ENCODE data around the gene RNF13. TPM values are rescaled to one million over a fixed set of nuclear protein-coding genes. Genes with fewer than 3 reads are reported as not detected.

RNF13 gene
- total RNA-seq, 1 experiment from 2014 or later: 108 TPM

GRCh38 chr3:149765762-149766334 lies 47.2 kb upstream of the RNF13 start:
- CTCF ChIA-PET: interaction anchor here (0.6 to 8.1 kb wide), 14 partner anchors 11 to 418 kb away, joined by 3 to 167 read pairs (median 4); partner anchors contain the start of genes COMMD2 and RNF13
- peak; percentile 49 for TF ChIP-seq CTCF (IDR thresholded peaks at IDR 0.05; ENCODE audit: unreplicated experiment)
- no peaks in the 10 kb centered on the region for H3K36me3 Mint-ChIP-seq (ENCODE audit: insufficient read depth, unreplicated experiment)
- H3K4me1 Mint-ChIP-seq (ENCODE audit: low read depth, unreplicated experiment): no peaks in the 10 kb centered on the region
- H3K27ac Mint-ChIP-seq (ENCODE audit: unreplicated experiment): no peak overlapping the region
- H3K4me3 Mint-ChIP-seq (ENCODE audit: low read depth, unreplicated experiment): no peak overlapping the region
- peak; percentile 28 for DNase-seq
- BruUV-seq (replicated peaks): no TSS peak
- intact Hi-C loops (cut with micrococcal nuclease; ENCODE audit: unreplicated experiment): loop anchor here (1.0 to 10.0 kb wide), 2 partner anchors 42 to 419 kb away; no protein-coding TSS in a partner anchor
- H3K9me3 Mint-ChIP-seq (ENCODE audit: low read depth, unreplicated experiment): no peaks in the 10 kb centered on the region
- H3K27me3 Mint-ChIP-seq (ENCODE audit: unreplicated experiment): no peaks in the 10 kb centered on the region

- Mint-ChIP-seq H3K4me1 (ENCODE audit: low read depth, unreplicated experiment) (no peaks in the 10 kb centered on the region), H3K4me3 (ENCODE audit: low read depth, unreplicated experiment) (no peak overlapping the region), H3K27me3 (ENCODE audit: unreplicated experiment) (no peaks in the 10 kb centered on the region), H3K27ac (ENCODE audit: unreplicated experiment) (no peak overlapping the region), H3K9me3 (ENCODE audit: low read depth, unreplicated experiment) (no peaks in the 10 kb centered on the region), H3K36me3 (ENCODE audit: insufficient read depth, unreplicated experiment) (no peaks in the 10 kb centered on the region)
- DNase-seq: no peak
- CTCF ChIA-PET: interaction anchor here (1.2 to 8.1 kb wide), 3 partner anchors 9 to 112 kb away, joined by 3 to 167 read pairs (median 16); no protein-coding TSS in a partner anchor
- no peak for TF ChIP-seq CTCF (IDR thresholded peaks at IDR 0.05; ENCODE audit: unreplicated experiment)
- BruUV-seq (replicated peaks): no TSS peak
- intact Hi-C loops (cut with micrococcal nuclease; ENCODE audit: unreplicated experiment): loop anchor here (10.0 kb wide), 1 partner anchor 417 kb away; no protein-coding TSS in a partner anchor
Observed at GRCh38 chr3:149767720-149768119, 45.3 kb upstream of the RNF13 start.

DNA sequence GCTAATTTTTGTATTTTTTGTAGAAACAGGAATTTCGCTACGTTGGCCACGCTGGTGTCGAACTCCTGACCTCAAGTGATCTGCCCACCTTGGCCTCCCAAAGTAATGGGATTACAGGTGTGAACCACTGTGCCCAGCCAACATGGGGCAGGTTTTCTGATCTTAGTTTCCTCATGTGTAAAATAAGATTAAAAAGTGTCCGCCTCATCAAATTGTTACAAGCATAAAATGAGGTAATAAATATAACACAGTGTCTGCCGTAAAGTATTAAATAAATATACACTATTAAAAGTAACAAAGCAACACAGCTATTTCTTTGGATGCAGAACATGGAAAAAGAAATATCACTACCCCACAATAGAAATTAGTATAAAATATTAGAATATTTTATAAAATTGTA lies 44.3 kb upstream of the RNF13 start:
- Mint-ChIP-seq H3K9me3 (ENCODE audit: low read depth, unreplicated experiment) (no peaks in the 10 kb centered on the region), H3K4me1 (ENCODE audit: low read depth, unreplicated experiment) (no peaks in the 10 kb centered on the region), H3K36me3 (ENCODE audit: insufficient read depth, unreplicated experiment) (no peaks in the 10 kb centered on the region), H3K27me3 (ENCODE audit: unreplicated experiment) (no peaks in the 10 kb centered on the region), H3K27ac (ENCODE audit: unreplicated experiment) (no peak overlapping the region), H3K4me3 (ENCODE audit: low read depth, unreplicated experiment) (no peak overlapping the region)
- CTCF ChIA-PET: interaction anchor here (1.2 to 8.1 kb wide), 2 partner anchors 40 to 111 kb away, joined by 3 to 167 read pairs; no protein-coding TSS in a partner anchor
- intact Hi-C loops (cut with micrococcal nuclease; ENCODE audit: unreplicated experiment): loop anchor here (10.0 kb wide), 1 partner anchor 416 kb away; no protein-coding TSS in a partner anchor
- TF ChIP-seq CTCF (IDR thresholded peaks at IDR 0.05; ENCODE audit: unreplicated experiment): no peak
- no peak for DNase-seq
- no TSS peak for BruUV-seq (replicated peaks)

GRCh38 chr3:149770246-149770645 lies 42.8 kb upstream of the RNF13 start:
- no peak overlapping the region for H3K4me3 Mint-ChIP-seq (ENCODE audit: low read depth, unreplicated experiment)
- intact Hi-C loops (cut with micrococcal nuclease; ENCODE audit: unreplicated experiment): no loop called here
- no peaks in the 10 kb centered on the region for H3K27me3 Mint-ChIP-seq (ENCODE audit: unreplicated experiment)
- peak; percentile 29 for TF ChIP-seq CTCF (IDR thresholded peaks at IDR 0.05; ENCODE audit: unreplicated experiment)
- no peak for DNase-seq
- CTCF ChIA-PET: interaction anchor here (0.9 to 8.1 kb wide), 4 partner anchors 18 to 263 kb away, joined by 3 to 167 read pairs (median 6); partner anchors contain the start of gene COMMD2
- no peaks in the 10 kb centered on the region for H3K36me3 Mint-ChIP-seq (ENCODE audit: insufficient read depth, unreplicated experiment)
- no peak overlapping the region for H3K27ac Mint-ChIP-seq (ENCODE audit: unreplicated experiment)
- H3K4me1 Mint-ChIP-seq (ENCODE audit: low read depth, unreplicated experiment): no peaks in the 10 kb centered on the region
- no TSS peak for BruUV-seq (replicated peaks)
- no peaks in the 10 kb centered on the region for H3K9me3 Mint-ChIP-seq (ENCODE audit: low read depth, unreplicated experiment)
